CD4-positive, alpha-beta T cell treated with Interleukin-15 for 1 hour (primary cell): ENCODE measurements around the gene MORN5.

Experiments
- DNase-seq: peaks from one replicate; pipeline ENCODE4 v3.0.0-alpha.2; 2020

The MORN5 gene

DNA sequence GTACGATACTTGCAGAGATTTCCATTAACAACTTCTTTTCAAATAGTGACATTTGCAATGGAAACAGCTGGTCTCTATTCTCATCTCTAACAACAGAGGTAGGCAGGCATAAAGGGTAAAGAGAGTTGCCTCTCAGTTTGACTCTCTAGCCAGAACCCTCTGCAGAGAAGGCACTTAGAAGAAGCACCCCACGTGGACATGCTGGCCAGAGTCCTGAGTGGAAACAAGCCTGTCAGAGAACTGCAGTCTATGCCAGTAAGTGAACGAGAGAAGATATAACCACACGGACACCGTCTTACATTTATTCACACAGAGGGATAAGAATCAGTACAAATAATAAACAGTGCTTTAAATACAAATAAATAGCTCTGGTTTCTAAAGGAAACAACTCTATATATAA lies 80.0 kb downstream of the MORN5 start:
- no peak for DNase-seq

DNA sequence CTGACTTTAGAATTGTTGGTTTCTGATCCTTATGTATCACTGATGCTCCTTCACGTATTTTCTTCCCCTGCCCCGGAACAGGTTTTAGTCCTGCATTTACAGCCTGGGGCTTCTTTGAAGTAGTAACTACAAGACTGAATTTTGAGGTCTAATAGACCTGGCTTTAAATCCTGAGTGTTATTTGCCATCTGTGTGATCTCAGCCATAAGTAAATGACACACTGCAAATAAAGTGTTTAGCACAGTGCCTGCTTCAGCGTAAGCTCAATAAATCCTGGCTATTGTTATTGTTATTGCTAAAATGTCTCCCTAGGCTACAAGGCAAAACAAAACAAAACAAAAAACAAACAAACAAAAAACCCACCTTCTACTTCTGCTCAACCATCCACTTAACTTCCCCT lies 84.6 kb downstream of the MORN5 start:
- DNase-seq = no peak

DNA sequence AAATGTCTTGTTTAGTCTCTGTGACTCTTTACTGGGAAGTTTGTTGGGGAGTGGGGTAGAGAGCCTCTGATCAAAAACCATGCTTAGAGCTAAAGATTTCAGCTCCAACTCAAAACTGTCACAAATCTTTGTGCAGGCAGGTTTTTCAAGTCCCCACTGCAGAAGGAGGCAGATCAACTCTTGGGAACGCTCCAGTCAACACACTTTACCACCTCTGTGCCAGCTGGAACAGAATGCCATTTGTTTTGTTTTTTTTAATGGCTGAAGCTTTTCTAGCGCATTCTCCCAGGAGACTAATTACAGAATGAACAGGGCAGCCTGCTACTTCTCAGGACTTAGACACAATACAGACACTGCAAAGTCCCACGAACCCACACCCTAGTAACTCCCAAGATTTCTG lies 87.0 kb downstream of the MORN5 start:
- no peak for DNase-seq

- DNase-seq = no peak
Measured at GRCh38 chr9:122248448-122248865, 88.7 kb downstream of the MORN5 start.
